ENCODE data around the gene BIK. TPM values are rescaled to one million over a fixed set of nuclear protein-coding genes. Genes with fewer than 3 reads are reported as not detected.

BIK gene
- total and polyA plus RNA-seq, 10 donors, result 1.1 to 14.2 (median 2.3) TPM

DNA sequence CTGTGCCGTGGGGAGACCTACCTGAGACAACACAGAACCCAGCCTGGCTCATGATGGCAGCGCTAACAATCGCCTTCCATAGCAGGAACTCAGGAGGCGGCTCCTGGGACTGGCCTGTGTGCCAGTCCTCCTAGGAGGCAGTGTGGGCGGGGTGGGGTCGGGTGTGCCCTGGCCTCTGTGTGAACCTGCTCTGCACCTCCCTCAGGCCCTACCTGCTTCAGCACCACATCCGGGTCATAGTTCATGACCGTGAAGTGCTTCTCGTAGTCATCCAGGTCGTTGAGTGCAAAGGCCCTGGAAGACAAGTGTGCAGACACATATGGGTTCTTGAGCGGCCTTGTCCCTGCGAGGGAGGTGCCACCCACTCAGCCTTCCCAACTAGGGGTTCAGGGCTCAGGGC, 61.1 kb downstream of the BIK start:
- DNase-seq, result peak; percentile 42
- TF ChIP-seq, protein P1, sequence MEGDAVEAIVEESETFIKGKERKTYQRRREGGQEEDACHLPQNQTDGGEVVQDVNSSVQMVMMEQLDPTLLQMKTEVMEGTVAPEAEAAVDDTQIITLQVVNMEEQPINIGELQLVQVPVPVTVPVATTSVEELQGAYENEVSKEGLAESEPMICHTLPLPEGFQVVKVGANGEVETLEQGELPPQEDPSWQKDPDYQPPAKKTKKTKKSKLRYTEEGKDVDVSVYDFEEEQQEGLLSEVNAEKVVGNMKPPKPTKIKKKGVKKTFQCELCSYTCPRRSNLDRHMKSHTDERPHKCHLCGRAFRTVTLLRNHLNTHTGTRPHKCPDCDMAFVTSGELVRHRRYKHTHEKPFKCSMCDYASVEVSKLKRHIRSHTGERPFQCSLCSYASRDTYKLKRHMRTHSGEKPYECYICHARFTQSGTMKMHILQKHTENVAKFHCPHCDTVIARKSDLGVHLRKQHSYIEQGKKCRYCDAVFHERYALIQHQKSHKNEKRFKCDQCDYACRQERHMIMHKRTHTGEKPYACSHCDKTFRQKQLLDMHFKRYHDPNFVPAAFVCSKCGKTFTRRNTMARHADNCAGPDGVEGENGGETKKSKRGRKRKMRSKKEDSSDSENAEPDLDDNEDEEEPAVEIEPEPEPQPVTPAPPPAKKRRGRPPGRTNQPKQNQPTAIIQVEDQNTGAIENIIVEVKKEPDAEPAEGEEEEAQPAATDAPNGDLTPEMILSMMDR (IDR thresholded peaks at IDR 0.05 in 8 of 11, conservative IDR thresholded peaks at IDR 0.05 in 3 of 11), result no peak
- TF ChIP-seq POLR2A (IDR thresholded peaks at IDR 0.05) (no peak), POLR2AphosphoS5 (IDR thresholded peaks at IDR 0.05) (no peak)
- 84 to 88% (median 86%) methylated on average over 9 to 12 of the region's 12 CpGs for WGBS, 5 donors
- Histone ChIP-seq H3K27ac (no peak overlapping the region), H3K36me3 (peaks cover 0 to 98% (median 70%) of the 10 kb centered on the region in 6 donors), H3K27me3 (replicated peaks in 1 of 7) (no peaks in the 10 kb centered on the region), H3K4me1 (peaks cover 0 to 12% (median 3%) of the 10 kb centered on the region in 6 donors), H3K9me3 (no peaks in the 10 kb centered on the region), H3K4me3 (no peak overlapping the region)
- intact Hi-C loops (cut with DNase I; ENCODE audit: low total_unique reads), result no loop called here

DNA sequence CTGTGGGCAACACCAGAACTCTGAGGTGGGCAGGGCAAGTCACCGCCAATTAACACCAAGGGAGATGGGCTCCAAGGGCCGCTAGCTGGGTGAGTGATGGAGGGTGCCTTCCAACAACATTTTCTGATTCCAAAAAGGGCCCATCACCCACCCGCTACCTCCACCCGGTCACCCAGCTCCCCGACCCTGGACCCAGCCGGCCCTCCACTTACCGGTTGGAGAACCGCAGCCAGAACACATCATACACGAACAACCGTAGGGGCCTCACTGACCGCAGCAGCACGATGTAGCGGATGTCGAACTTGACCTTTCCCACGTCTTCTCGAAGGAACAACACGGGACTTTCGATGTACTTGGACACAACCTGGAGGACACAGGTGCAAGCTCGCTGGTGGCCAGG, 61.6 kb downstream of the BIK start:
- 92 to 98% (median 97%) methylated on average over 18 to 19 of the region's 19 CpGs for WGBS, 5 donors
- peaks cover 0 to 98% (median 68%) of the 10 kb centered on the region in 6 donors for H3K36me3 ChIP-seq
- DNase-seq, result peak; percentile 55
- intact Hi-C loops (cut with DNase I; ENCODE audit: low total_unique reads), result no loop called here
- no peak overlapping the region for H3K4me3 ChIP-seq
- H3K4me1 ChIP-seq, result peaks cover 0 to 12% (median 3%) of the 10 kb centered on the region in 6 donors
- TF ChIP-seq POLR2AphosphoS5 (IDR thresholded peaks at IDR 0.05) (no peak), POLR2A (IDR thresholded peaks at IDR 0.05) (no peak)
- TF ChIP-seq, protein P1 (IDR thresholded peaks at IDR 0.05 in 8 of 11, conservative IDR thresholded peaks at IDR 0.05 in 3 of 11), result no peak
- no peak overlapping the region for H3K27ac ChIP-seq
- no peaks in the 10 kb centered on the region for H3K27me3 ChIP-seq (replicated peaks in 1 of 7)
- H3K9me3 ChIP-seq, result no peaks in the 10 kb centered on the region

DNA sequence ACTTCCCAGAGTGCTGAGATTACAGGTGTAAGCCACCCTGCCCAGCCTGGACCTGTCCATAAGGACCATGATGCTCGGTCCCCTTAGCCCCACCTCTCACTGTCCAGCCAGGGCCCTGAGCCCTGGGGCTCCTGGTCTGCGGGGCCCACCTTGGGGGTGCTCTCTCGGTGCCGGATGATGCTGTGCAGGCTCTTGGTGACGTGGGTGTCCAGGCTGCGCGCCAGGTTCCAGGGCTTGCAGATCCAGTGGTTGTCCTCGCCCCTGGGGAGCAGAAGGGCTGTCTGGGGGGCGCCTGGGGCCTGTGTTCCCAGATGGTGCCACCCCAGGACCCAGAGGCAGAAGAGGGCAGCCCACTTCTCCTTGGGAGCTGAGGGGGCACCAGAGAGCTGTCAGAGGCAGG, 63.0 kb downstream of the BIK start:
- Histone ChIP-seq H3K9me3 (no peaks in the 10 kb centered on the region), H3K4me1 (peaks cover 0 to 12% (median 3%) of the 10 kb centered on the region in 6 donors), H3K4me3 (no peak overlapping the region), H3K27ac (no peak overlapping the region), H3K36me3 (peaks cover 0 to 97% (median 61%) of the 10 kb centered on the region in 6 donors), H3K27me3 (replicated peaks in 1 of 7) (no peaks in the 10 kb centered on the region)
- WGBS, 5 donors, result 96 to 100% (median 99%) methylated on average over 3 to 9 of the region's 9 CpGs
- DNase-seq, result peak; percentile 56
- TF ChIP-seq POLR2AphosphoS5 (IDR thresholded peaks at IDR 0.05) (no peak), POLR2A (IDR thresholded peaks at IDR 0.05) (no peak)
- TF ChIP-seq, protein P1 (IDR thresholded peaks at IDR 0.05 in 8 of 11, conservative IDR thresholded peaks at IDR 0.05 in 3 of 11), result no peak
- intact Hi-C loops (cut with DNase I; ENCODE audit: low total_unique reads), result no loop called here

DNA sequence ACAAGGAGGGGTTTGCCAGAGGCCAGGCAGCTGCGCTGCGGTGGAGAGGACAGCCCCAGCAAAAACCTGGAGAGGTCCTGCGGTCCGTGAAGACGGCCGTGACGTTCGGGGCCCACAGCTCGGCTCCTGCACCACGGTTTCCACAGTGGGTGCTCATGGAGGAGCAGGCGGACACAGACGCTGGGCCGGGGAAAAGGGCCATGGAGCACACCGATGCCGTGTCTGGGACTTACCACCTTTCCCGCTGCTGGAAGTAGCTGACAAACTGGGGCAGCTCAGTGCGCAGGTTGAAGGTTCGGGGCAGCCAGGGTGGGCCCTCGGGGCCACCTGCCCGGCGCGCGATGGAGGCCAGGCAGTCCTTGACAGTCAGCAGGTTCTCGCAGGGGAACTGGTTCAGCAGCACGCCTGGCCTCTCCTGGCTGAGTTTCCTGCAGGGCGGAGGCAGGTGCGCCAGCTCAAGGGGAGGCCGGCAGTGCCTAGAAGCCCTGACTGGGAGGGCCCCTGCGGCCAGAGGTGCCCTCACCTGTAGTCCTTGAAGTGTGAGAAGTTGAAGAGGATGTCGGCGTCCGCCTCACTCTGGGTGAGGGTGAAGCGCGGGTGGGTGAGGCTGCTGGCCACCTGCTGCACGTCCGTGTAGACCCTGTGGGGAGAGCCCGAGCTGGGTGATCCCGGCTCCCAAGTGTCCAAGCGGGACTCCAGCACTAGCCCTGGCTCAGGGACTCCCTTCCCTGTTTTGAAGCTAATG, 63.6 kb downstream of the BIK start:
- intact Hi-C loops (cut with DNase I; ENCODE audit: low total_unique reads), result no loop called here
- Histone ChIP-seq H3K4me1 (peaks cover 0 to 12% (median 3%) of the 10 kb centered on the region in 6 donors), H3K9me3 (no peaks in the 10 kb centered on the region), H3K27me3 (replicated peaks in 1 of 7) (no peaks in the 10 kb centered on the region), H3K27ac (no peak overlapping the region), H3K4me3 (no peak overlapping the region), H3K36me3 (peaks cover 0 to 97% (median 66%) of the 10 kb centered on the region in 6 donors)
- TF ChIP-seq POLR2A (IDR thresholded peaks at IDR 0.05) (no peak), POLR2AphosphoS5 (IDR thresholded peaks at IDR 0.05) (no peak)
- TF ChIP-seq, protein P1 (IDR thresholded peaks at IDR 0.05 in 8 of 11, conservative IDR thresholded peaks at IDR 0.05 in 3 of 11), result no peak
- WGBS, 5 donors, result 93 to 98% (median 97%) methylated on average over 20 to 39 of the region's 39 CpGs
- peak; percentile 58 for DNase-seq

Measured in spleen (tissue), 11 donors.